ENCODE measurements around the gene LPCAT2. TPM values are rescaled to one million over a fixed set of nuclear protein-coding genes. Genes with fewer than 3 reads are reported as not detected.

Gene LPCAT2
- total and polyA plus RNA-seq, 2 of the 8 experiments (the other 6 are each of a cell fraction or from before 2014, with no cell fraction given): 2.2 to 10.6 TPM

DNA sequence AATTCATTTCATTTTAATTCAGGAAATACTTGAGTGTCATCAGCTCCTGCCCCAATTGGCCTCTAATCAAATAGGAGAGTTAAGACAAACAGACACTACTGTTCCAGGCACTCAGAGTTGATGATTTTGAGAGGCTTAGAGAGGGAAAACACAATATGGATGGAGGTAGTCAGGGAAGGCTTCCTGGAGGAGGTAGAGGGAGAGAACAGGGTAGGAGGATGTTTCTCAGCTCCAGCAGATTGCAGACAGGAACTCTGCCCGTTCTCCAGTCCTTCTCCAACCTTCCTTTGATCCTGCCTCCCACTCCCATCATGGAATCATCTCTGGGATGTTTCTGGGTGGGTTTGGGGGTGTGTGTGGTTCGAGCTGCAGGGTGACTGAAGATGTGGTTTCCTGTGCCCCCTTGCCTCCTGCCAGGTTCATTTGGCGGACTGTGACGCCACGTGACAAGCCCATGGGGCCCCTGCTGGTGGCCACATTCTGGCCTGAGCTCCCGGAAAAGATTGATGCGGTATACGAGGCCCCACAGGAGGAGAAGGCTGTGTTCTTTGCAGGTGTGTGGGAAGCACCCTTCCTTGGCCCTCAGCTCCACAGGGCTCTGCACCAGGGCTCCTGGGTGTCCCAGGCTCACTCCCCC is 12.2 kb upstream of the LPCAT2 start (continued):
- TF ChIP-seq KDM5A (IDR thresholded peaks at IDR 0.05; ENCODE audit: low read length): no peak
- no peak for TF ChIP-seq CTBP2 (IDR thresholded peaks at IDR 0.05; ENCODE audit: borderline replicate concordance, insufficient read depth, insufficient read length, low read length)
- no peak for TF ChIP-seq SP1 (IDR thresholded peaks at IDR 0.05; ENCODE audit: low read depth, low read length)
- TF ChIP-seq, protein P1, sequence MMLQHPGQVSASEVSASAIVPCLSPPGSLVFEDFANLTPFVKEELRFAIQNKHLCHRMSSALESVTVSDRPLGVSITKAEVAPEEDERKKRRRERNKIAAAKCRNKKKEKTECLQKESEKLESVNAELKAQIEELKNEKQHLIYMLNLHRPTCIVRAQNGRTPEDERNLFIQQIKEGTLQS (IDR thresholded peaks at IDR 0.05; ENCODE audit: insufficient read depth, low read depth, low read length): no peak
- TF ChIP-seq, protein P2, sequence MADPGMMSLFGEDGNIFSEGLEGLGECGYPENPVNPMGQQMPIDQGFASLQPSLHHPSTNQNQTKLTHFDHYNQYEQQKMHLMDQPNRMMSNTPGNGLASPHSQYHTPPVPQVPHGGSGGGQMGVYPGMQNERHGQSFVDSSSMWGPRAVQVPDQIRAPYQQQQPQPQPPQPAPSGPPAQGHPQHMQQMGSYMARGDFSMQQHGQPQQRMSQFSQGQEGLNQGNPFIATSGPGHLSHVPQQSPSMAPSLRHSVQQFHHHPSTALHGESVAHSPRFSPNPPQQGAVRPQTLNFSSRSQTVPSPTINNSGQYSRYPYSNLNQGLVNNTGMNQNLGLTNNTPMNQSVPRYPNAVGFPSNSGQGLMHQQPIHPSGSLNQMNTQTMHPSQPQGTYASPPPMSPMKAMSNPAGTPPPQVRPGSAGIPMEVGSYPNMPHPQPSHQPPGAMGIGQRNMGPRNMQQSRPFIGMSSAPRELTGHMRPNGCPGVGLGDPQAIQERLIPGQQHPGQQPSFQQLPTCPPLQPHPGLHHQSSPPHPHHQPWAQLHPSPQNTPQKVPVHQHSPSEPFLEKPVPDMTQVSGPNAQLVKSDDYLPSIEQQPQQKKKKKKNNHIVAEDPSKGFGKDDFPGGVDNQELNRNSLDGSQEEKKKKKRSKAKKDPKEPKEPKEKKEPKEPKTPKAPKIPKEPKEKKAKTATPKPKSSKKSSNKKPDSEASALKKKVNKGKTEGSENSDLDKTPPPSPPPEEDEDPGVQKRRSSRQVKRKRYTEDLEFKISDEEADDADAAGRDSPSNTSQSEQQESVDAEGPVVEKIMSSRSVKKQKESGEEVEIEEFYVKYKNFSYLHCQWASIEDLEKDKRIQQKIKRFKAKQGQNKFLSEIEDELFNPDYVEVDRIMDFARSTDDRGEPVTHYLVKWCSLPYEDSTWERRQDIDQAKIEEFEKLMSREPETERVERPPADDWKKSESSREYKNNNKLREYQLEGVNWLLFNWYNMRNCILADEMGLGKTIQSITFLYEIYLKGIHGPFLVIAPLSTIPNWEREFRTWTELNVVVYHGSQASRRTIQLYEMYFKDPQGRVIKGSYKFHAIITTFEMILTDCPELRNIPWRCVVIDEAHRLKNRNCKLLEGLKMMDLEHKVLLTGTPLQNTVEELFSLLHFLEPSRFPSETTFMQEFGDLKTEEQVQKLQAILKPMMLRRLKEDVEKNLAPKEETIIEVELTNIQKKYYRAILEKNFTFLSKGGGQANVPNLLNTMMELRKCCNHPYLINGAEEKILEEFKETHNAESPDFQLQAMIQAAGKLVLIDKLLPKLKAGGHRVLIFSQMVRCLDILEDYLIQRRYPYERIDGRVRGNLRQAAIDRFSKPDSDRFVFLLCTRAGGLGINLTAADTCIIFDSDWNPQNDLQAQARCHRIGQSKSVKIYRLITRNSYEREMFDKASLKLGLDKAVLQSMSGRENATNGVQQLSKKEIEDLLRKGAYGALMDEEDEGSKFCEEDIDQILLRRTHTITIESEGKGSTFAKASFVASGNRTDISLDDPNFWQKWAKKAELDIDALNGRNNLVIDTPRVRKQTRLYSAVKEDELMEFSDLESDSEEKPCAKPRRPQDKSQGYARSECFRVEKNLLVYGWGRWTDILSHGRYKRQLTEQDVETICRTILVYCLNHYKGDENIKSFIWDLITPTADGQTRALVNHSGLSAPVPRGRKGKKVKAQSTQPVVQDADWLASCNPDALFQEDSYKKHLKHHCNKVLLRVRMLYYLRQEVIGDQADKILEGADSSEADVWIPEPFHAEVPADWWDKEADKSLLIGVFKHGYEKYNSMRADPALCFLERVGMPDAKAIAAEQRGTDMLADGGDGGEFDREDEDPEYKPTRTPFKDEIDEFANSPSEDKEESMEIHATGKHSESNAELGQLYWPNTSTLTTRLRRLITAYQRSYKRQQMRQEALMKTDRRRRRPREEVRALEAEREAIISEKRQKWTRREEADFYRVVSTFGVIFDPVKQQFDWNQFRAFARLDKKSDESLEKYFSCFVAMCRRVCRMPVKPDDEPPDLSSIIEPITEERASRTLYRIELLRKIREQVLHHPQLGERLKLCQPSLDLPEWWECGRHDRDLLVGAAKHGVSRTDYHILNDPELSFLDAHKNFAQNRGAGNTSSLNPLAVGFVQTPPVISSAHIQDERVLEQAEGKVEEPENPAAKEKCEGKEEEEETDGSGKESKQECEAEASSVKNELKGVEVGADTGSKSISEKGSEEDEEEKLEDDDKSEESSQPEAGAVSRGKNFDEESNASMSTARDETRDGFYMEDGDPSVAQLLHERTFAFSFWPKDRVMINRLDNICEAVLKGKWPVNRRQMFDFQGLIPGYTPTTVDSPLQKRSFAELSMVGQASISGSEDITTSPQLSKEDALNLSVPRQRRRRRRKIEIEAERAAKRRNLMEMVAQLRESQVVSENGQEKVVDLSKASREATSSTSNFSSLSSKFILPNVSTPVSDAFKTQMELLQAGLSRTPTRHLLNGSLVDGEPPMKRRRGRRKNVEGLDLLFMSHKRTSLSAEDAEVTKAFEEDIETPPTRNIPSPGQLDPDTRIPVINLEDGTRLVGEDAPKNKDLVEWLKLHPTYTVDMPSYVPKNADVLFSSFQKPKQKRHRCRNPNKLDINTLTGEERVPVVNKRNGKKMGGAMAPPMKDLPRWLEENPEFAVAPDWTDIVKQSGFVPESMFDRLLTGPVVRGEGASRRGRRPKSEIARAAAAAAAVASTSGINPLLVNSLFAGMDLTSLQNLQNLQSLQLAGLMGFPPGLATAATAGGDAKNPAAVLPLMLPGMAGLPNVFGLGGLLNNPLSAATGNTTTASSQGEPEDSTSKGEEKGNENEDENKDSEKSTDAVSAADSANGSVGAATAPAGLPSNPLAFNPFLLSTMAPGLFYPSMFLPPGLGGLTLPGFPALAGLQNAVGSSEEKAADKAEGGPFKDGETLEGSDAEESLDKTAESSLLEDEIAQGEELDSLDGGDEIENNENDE (IDR thresholded peaks at IDR 0.05; ENCODE audit: insufficient replicate concordance, low read length): no peak
- TF ChIP-seq HDAC2 (IDR thresholded peaks at IDR 0.05; ENCODE audit: borderline replicate concordance in 1 of 2, low read depth in 2 of 2, low read length in 2 of 2): no peak
- TF ChIP-seq MAFK (IDR thresholded peaks at IDR 0.05; ENCODE audit: low read depth, low read length): no peak
